ENCODE data around the gene SENP8.

- TF ChIP-seq CTCF (conservative IDR thresholded peaks at IDR 0.05; ENCODE audit: low read depth, low read length) (no peak), EZH2 (IDR thresholded peaks at IDR 0.05; ENCODE audit: borderline replicate concordance, low read depth, low read length, poor library complexity, severe bottlenecking) (no peak)
These were observed 652 bp upstream of the SENP8 start for GRCh38 chr15:72117486-72118016.

All from A673 (cell line).